HCT116 (cell line): ENCODE measurements around the gene TRIM66. TPM values are rescaled to one million over a fixed set of nuclear protein-coding genes. Genes with fewer than 3 reads are reported as not detected.

ENCODE experiments used
- ATAC-seq: fragments of 200-7000 bp; cut with Tn5 transposase; 2 replicates; pipeline ENCODE4 v1.9.1; 2020; ENCODE audit warnings: mild to moderate bottlenecking, moderate library complexity
- BruUV-seq: library from RNA; stranded (reverse); fragments of 400-500 nt; replicated peaks from 2 replicates; lab custom pipeline; 2021; lab: Mats Ljungman, UMichigan
- CTCF ChIA-PET: fragments of 300-600 bp; sonication (Branson Sonifier 250); formaldehyde crosslinking; loops from one replicate; lab custom pipeline; 2021; ENCODE audit warnings: antibody characterized with exemption; lab: Charles Lee
- POLR2A ChIA-PET: fragments of 300-600, 350-600 bp; sonication (Branson Sonifier 250); formaldehyde crosslinking; loops from one replicate; lab custom pipeline; 2021; ENCODE audit warnings: antibody characterized with exemption; lab: Charles Lee
- RAD21 ChIA-PET, 2 experiments: fragments of 300-600 bp; sonication (Branson Sonifier 250); formaldehyde crosslinking; loops; one replicate each; lab custom pipeline; 2023; ENCODE audit warnings: low total read pairs in 2 of 2; ENCODE audit not compliant: uncharacterized antibody in 2 of 2, unreplicated experiment in 2 of 2, low non-redundant PET in 1 of 2; lab: Charles Lee
- DNase-seq: peaks from one replicate; pipeline ENCODE4 v3.0.0-alpha.2; 2010; ENCODE audit warnings: low read depth, low spot score
- H2AFZ ChIP-seq: fragments of 200-600 bp; shearing (Covaris generic), sonication (generic); 2 replicates; pipeline ENCODE4 v1.6.1; 2017; ENCODE audit warnings: low read depth, mixed run types, mixed read lengths, antibody characterized with exemption, low read length; ENCODE audit not compliant: poor library complexity, severe bottlenecking
- H3K27ac ChIP-seq: 2 replicates; pipeline ENCODE4 v1.5.1; 2012; ENCODE audit warnings: low read depth, low read length
- H3K27me3 ChIP-seq: fragments of 200-600 bp; sonication (generic); 2 replicates; pipeline ENCODE4 v1.6.1; 2016; ENCODE audit warnings: mixed run types, low read length, mixed read lengths; ENCODE audit not compliant: insufficient read depth
- H3K36me3 ChIP-seq, 2 experiments: fragments of 200-500 bp in 1 of 2; fragments of 200-600 bp in 1 of 2; sonication (Bioruptor generic) in 1 of 2; sonication (generic) in 1 of 2; 2 replicates each; pipeline versions ENCODE4 v1.5.1 to v1.6.1; 2014 to 2016; ENCODE audit warnings: low read length in 2 of 2, inconsistent platforms in 1 of 2, mixed read lengths in 1 of 2, mixed run types in 1 of 2; ENCODE audit not compliant: insufficient read depth in 2 of 2, control insufficient read depth in 1 of 2
- H3K4me1 ChIP-seq, 2 experiments: fragments of 200-600 bp in 1 of 2; sonication (generic) in 1 of 2; 2 replicates each; pipeline versions ENCODE4 v1.5.1 to v1.6.1; 2012 to 2017; ENCODE audit warnings: low read length in 2 of 2, inconsistent platforms in 1 of 2, mild to moderate bottlenecking in 1 of 2, mixed read lengths in 1 of 2, mixed run types in 1 of 2, moderate library complexity in 1 of 2; ENCODE audit not compliant: insufficient read depth in 2 of 2, control insufficient read depth in 1 of 2
- H3K4me2 ChIP-seq: fragments of 200-600 bp; sonication (generic); 2 replicates; pipeline ENCODE4 v1.6.1; 2017; ENCODE audit warnings: mixed run types, low read length, mixed read lengths
- H3K4me3 ChIP-seq, 2 experiments: fragments of 200-600 bp in 1 of 2; sonication (generic) in 1 of 2; replicated peaks in 1 of 2; 2 replicates each; pipeline ENCODE4 v1.5.1; 2011 to 2016; ENCODE audit warnings: low read length in 2 of 2, control low read depth in 1 of 2, low read depth in 1 of 2, mild to moderate bottlenecking in 1 of 2, mixed read lengths in 1 of 2, mixed run types in 1 of 2
- H3K79me2 ChIP-seq: fragments of 200-600 bp; sonication (generic); 2 replicates; pipeline ENCODE4 v1.6.1; 2017; ENCODE audit warnings: mild to moderate bottlenecking, mixed run types, low read length, moderate library complexity, mixed read lengths; ENCODE audit not compliant: insufficient read depth
- H3K9ac ChIP-seq: fragments of 200-600 bp; sonication (generic); 2 replicates; pipeline ENCODE4 v1.6.1; 2016; ENCODE audit warnings: low read length, mixed read lengths
- H3K9me2 ChIP-seq: fragments of 200-600 bp; sonication (generic), shearing (Covaris generic); 2 replicates; pipeline ENCODE4 v1.6.1; 2017; ENCODE audit warnings: mixed run types, mild to moderate bottlenecking, moderate library complexity; ENCODE audit not compliant: insufficient read depth
- H3K9me3 ChIP-seq, 2 experiments: fragments of 200-500 bp in 1 of 2; fragments of 200-600 bp in 1 of 2; sonication (Bioruptor generic) in 1 of 2; sonication (generic) in 1 of 2; 2 replicates each; pipeline ENCODE4 v1.6.1; 2014 to 2017; ENCODE audit warnings: low read length in 2 of 2, mixed read lengths in 2 of 2, inconsistent platforms in 1 of 2, low read depth in 1 of 2, mild to moderate bottlenecking in 1 of 2, mixed run types in 1 of 2, moderate library complexity in 1 of 2; ENCODE audit not compliant: control insufficient read depth in 1 of 2, insufficient read depth in 1 of 2
- H4K20me1 ChIP-seq: fragments of 200-600 bp; sonication (generic), shearing (Covaris generic); 2 replicates; pipeline ENCODE4 v1.6.1; 2017; ENCODE audit warnings: mixed run types, mild to moderate bottlenecking, moderate library complexity; ENCODE audit not compliant: insufficient read depth
- ATF3 ChIP-seq: IDR thresholded peaks from 2 replicates; pipeline ENCODE4 v1.6.1; 2012
- CBX3 ChIP-seq: IDR thresholded peaks from 2 replicates; pipeline ENCODE4 v1.6.1; 2012; ENCODE audit warnings: low read depth
- CEBPB ChIP-seq: IDR thresholded peaks from 2 replicates; pipeline ENCODE4 v1.6.1; 2012; ENCODE audit warnings: low read depth
- CTCF ChIP-seq, 3 experiments: fragments of 200-600 bp in 1 of 3; sonication (generic) in 1 of 3; IDR thresholded peaks in 2 of 3; conservative IDR thresholded peaks in 1 of 3; 2 replicates each; pipeline ENCODE4 v1.5.1; 2012 to 2017; ENCODE audit warnings: low read depth in 2 of 3, low read length in 2 of 3, antibody characterized with exemption in 1 of 3, borderline replicate concordance in 1 of 3, control low read depth in 1 of 3, mild to moderate bottlenecking in 1 of 3, mixed read lengths in 1 of 3, mixed run types in 1 of 3, moderate library complexity in 1 of 3; ENCODE audit not compliant: insufficient read depth in 1 of 3
- ELF1 ChIP-seq: IDR thresholded peaks from 2 replicates; pipeline ENCODE4 v1.6.1; 2012; ENCODE audit warnings: low read depth, borderline replicate concordance
- JUND ChIP-seq: IDR thresholded peaks from 2 replicates; pipeline ENCODE4 v1.6.1; 2012
- POLR2A ChIP-seq: IDR thresholded peaks from 2 replicates; pipeline ENCODE4 v1.7.0; 2011; ENCODE audit warnings: borderline replicate concordance; ENCODE audit not compliant: insufficient read depth, insufficient read length; ENCODE audit errors: extremely low read depth
- POLR2AphosphoS5 ChIP-seq: IDR thresholded peaks from 2 replicates; pipeline ENCODE4 v1.6.1; 2011; ENCODE audit warnings: mild to moderate bottlenecking, low read depth, low read length, moderate library complexity
- RAD21 ChIP-seq: IDR thresholded peaks from 2 replicates; pipeline ENCODE4 v1.6.1; 2012; ENCODE audit warnings: low read depth, mild to moderate bottlenecking
- SIN3A ChIP-seq: IDR thresholded peaks from 2 replicates; pipeline ENCODE4 v1.6.1; 2012; ENCODE audit warnings: low read depth
- YY1 ChIP-seq: IDR thresholded peaks from 2 replicates; pipeline ENCODE4 v1.6.1; 2011; ENCODE audit warnings: low read length, low read depth, moderate library complexity, mild to moderate bottlenecking; ENCODE audit not compliant: insufficient replicate concordance; ENCODE audit errors: extremely low read depth
- ZNF274 ChIP-seq: fragments of 200-500 bp; sonication (Bioruptor generic); IDR thresholded peaks from 2 replicates; pipeline ENCODE4 v1.6.1; 2014; ENCODE audit warnings: mild to moderate bottlenecking, low read depth, low read length, inconsistent platforms
- intact Hi-C: fragments of 100-400 bp; cut with micrococcal nuclease; formaldehyde crosslinking; loops from 2 replicates; pipeline ENCODE4 v1.10.0; 2022
- total RNA-seq: library from RNA; stranded (reverse); gene quantifications from one replicate; pipeline ENCODE4 v1.2.1, GENCODE V29; 2021; ENCODE audit not compliant: unreplicated experiment
- TF ChIP-seq, protein P1 (sequence below): IDR thresholded peaks from 2 replicates; pipeline ENCODE4 v1.6.1; 2012
- TF ChIP-seq, protein P2 (sequence below): IDR thresholded peaks from 2 replicates; pipeline ENCODE4 v1.6.1; 2011; ENCODE audit warnings: mild to moderate bottlenecking, low read length, moderate library complexity; ENCODE audit not compliant: insufficient replicate concordance; ENCODE audit errors: extremely low read depth

The TRIM66 gene
- total RNA-seq, 1 experiment from 2014 or later: 24.8 TPM

DNA sequence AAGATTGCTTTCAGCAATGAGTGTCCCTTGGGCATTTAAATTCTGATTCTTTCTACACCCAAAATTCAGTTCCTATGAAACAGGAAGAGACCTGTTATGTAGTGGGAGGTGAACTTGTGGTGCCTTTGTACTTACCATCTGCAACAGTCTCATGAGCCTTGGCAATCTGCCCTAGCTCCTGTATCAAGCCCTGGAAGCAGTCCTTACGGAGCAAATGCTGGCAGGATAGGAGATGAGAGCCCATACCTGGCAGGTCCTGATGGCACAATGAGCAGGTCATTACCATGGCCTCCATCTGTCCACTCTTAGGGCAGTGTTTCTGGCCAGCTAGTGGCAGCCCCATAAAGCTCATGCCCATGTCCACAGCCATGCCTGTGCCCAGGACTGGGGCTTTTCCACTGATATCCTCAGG is 10.8 kb downstream of the TRIM66 start:
- no peak for TF ChIP-seq CBX3
- no peak for TF ChIP-seq ZNF274
- TF ChIP-seq, protein P1, sequence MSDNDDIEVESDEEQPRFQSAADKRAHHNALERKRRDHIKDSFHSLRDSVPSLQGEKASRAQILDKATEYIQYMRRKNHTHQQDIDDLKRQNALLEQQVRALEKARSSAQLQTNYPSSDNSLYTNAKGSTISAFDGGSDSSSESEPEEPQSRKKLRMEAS: no peak
- TF ChIP-seq RAD21: no peak
- no peak for TF ChIP-seq POLR2AphosphoS5
- Histone ChIP-seq H3K4me2 (peak overlapping the region; percentile 7; the same call in 1 of the 2 replicates), H3K4me3 (no peak overlapping the region), H3K4me1 (peaks cover 0 to 27% of the 10 kb centered on the region in 2 experiments; a peak in 2 of 4 replicates), H4K20me1 (no peaks in the 10 kb centered on the region; the same call in 1 of the 2 replicates), H3K36me3 (peaks cover 9 to 37% of the 10 kb centered on the region in 2 experiments), H3K9me3 (no peaks in the 10 kb centered on the region), H3K27me3 (no peaks in the 10 kb centered on the region), H3K9me2 (no peaks in the 10 kb centered on the region), H3K79me2 (no peaks in the 10 kb centered on the region; the same call in 1 of the 2 replicates), H3K9ac (no peak overlapping the region), H3K27ac (no peak overlapping the region; the same call in 1 of the 2 replicates), H2AFZ (no peak overlapping the region)
- intact Hi-C loops: no loop called here
- DNase-seq (no peak), ATAC-seq (peak; percentile 35; the same call in 1 of the 2 replicates)
- RAD21 ChIA-PET: no interaction called here
- no TSS peak for BruUV-seq
- CTCF ChIA-PET: no interaction called here
- POLR2A ChIA-PET: interaction anchor here (4.0 kb wide), 1 partner anchor 11 kb away, joined by 14 read pairs; the partner anchor contains the start of genes RPL27A and TRIM66

DNA sequence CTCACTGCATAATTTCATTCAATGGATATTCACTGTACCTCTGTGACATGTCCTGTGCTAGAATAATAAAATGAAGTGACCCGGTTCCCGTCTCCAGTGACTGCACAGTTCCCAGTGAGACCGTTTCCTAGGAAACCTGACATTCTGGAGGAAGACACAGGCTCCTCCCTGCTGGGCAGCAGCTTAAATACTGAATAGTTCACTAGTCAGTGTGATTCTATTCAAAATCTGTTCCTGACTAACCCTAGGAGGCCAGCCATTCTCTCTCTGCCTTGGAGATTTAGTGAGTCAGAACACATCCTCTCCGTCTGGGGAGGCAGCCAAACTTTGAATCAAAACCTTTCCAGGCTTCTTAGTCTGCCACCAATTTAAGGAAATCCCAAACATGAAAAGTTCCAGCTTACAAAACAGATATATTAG is 11.3 kb downstream of the TRIM66 start:
- no peaks in the 10 kb centered on the region for H3K9me3 ChIP-seq
- ATAC-seq: peak; percentile 44
- peaks cover 5 to 37% of the 10 kb centered on the region in 2 experiments for H3K36me3 ChIP-seq
- ChIA-PET POLR2A (interaction anchor here (4.0 kb wide), 1 partner anchor 11 kb away, joined by 14 read pairs; the partner anchor contains the start of genes RPL27A and TRIM66), RAD21 (no interaction called here), CTCF (no interaction called here)
- no peak overlapping the region for H3K9ac ChIP-seq
- H3K79me2 ChIP-seq: no peaks in the 10 kb centered on the region; the same call in 1 of the 2 replicates
- H3K4me3 ChIP-seq: no peak overlapping the region
- H3K27me3 ChIP-seq: no peaks in the 10 kb centered on the region
- H2AFZ ChIP-seq: no peak overlapping the region
- no peaks in the 10 kb centered on the region; the same call in 1 of the 2 replicates for H4K20me1 ChIP-seq
- H3K4me2 ChIP-seq: peak overlapping the region; percentile 7; the same call in 1 of the 2 replicates
- no peak overlapping the region; the same call in 1 of the 2 replicates for H3K27ac ChIP-seq
- H3K4me1 ChIP-seq: peaks cover 0 to 27% of the 10 kb centered on the region in 2 experiments; a peak in 2 of 4 replicates
- DNase-seq: no peak
- H3K9me2 ChIP-seq: no peaks in the 10 kb centered on the region
- intact Hi-C loops: no loop called here
- no TSS peak for BruUV-seq
- no peak for TF ChIP-seq ELF1
- no peak for TF ChIP-seq POLR2A
- no peak for TF ChIP-seq CTCF (IDR thresholded peaks at IDR 0.05 in 2 of 3, conservative IDR thresholded peaks at IDR 0.05 in 1 of 3; ENCODE audit: borderline replicate concordance in 1 of 3, insufficient read depth in 1 of 3, low read depth in 2 of 3, low read length in 2 of 3)
- no peak for TF ChIP-seq ATF3
- TF ChIP-seq SIN3A: no peak
- no peak for TF ChIP-seq CEBPB
- no peak for TF ChIP-seq YY1
- TF ChIP-seq JUND: no peak
- TF ChIP-seq RAD21: no peak
- TF ChIP-seq POLR2AphosphoS5: no peak
- no peak for TF ChIP-seq ZNF274
- TF ChIP-seq, protein P2, sequence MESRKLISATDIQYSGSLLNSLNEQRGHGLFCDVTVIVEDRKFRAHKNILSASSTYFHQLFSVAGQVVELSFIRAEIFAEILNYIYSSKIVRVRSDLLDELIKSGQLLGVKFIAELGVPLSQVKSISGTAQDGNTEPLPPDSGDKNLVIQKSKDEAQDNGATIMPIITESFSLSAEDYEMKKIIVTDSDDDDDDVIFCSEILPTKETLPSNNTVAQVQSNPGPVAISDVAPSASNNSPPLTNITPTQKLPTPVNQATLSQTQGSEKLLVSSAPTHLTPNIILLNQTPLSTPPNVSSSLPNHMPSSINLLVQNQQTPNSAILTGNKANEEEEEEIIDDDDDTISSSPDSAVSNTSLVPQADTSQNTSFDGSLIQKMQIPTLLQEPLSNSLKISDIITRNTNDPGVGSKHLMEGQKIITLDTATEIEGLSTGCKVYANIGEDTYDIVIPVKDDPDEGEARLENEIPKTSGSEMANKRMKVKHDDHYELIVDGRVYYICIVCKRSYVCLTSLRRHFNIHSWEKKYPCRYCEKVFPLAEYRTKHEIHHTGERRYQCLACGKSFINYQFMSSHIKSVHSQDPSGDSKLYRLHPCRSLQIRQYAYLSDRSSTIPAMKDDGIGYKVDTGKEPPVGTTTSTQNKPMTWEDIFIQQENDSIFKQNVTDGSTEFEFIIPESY: no peak
